HG03432 (cell line): ENCODE data around the gene CYB561D2.

Experiments used
- ATAC-seq: cut with Tn5 transposase; IDR thresholded peaks from one replicate; pipeline ENCODE4 v1.9.1; 2021; ENCODE audit warnings: mild to moderate bottlenecking, moderate library complexity; ENCODE audit not compliant: unreplicated experiment

Gene CYB561D2

GRCh38 chr3:50340448-50341329 lies 10.0 kb upstream of the CYB561D2 start, which contains the start of gene RASSF1:
RASSF1 (minus strand) TSS chr3:50340836; CDS start chr3:50340805, 31 bp downstream.
- ATAC-seq: peak; percentile 20

- ATAC-seq: no peak
These were observed 9.1 kb upstream of the CYB561D2 start for GRCh38 chr3:50341537-50341936.

- ATAC-seq: no peak
These were observed 8.5 kb upstream of the CYB561D2 start for GRCh38 chr3:50341996-50342650.

- ATAC-seq: no peak
These were observed 7.6 kb upstream of the CYB561D2 start for GRCh38 chr3:50342813-50343633.

GRCh38 chr3:50345008-50345407 lies 5.7 kb upstream of the CYB561D2 start:
- no peak for ATAC-seq

GRCh38 chr3:50345586-50346234 lies 5.0 kb upstream of the CYB561D2 start, which contains the start of gene ZMYND10:
ZMYND10 (minus strand) TSS chr3:50345732; CDS start chr3:50345579, 153 bp downstream.
- ATAC-seq: no peak

GRCh38 chr3:50347187-50347813 lies 3.4 kb upstream of the CYB561D2 start:
- no peak for ATAC-seq

- ATAC-seq: no peak
These were observed 492 bp upstream of the CYB561D2 start for GRCh38 chr3:50350213-50350526.

- ATAC-seq: peak; percentile 1
These were observed 648 bp downstream of the CYB561D2 start for GRCh38 chr3:50351323-50351697.

GRCh38 chr3:50352781-50353180 lies 2.1 kb downstream of the CYB561D2 start:
- no peak for ATAC-seq

GRCh38 chr3:50353245-50354004 lies 2.8 kb downstream of the CYB561D2 start:
- no peak for ATAC-seq

- no peak for ATAC-seq
These were observed 3.6 kb downstream of the CYB561D2 start for GRCh38 chr3:50354186-50354764.

- no peak for ATAC-seq
These were observed 4.2 kb downstream of the CYB561D2 start for GRCh38 chr3:50354850-50355249.

- ATAC-seq: no peak
These were observed 5.3 kb downstream of the CYB561D2 start for GRCh38 chr3:50355829-50356552.

- ATAC-seq: no peak
These were observed 5.9 kb downstream of the CYB561D2 start for GRCh38 chr3:50356553-50356952.

GRCh38 chr3:50357481-50357880 lies 6.8 kb downstream of the CYB561D2 start:
- no peak for ATAC-seq

GRCh38 chr3:50358355-50358910 lies 7.8 kb downstream of the CYB561D2 start:
- no peak for ATAC-seq
